Measurements from ENCODE around the gene CDH5. TPM values are rescaled to one million over a fixed set of nuclear protein-coding genes. Genes with fewer than 3 reads are reported as not detected.
"Not testable (repeated sequence)": the region's sequence is repeated elsewhere in the genome, so short reads cannot be mapped to it uniquely, and the experiment has no call there.

The CDH5 gene
- total RNA-seq, 1 donor: 0.27 TPM

DNA sequence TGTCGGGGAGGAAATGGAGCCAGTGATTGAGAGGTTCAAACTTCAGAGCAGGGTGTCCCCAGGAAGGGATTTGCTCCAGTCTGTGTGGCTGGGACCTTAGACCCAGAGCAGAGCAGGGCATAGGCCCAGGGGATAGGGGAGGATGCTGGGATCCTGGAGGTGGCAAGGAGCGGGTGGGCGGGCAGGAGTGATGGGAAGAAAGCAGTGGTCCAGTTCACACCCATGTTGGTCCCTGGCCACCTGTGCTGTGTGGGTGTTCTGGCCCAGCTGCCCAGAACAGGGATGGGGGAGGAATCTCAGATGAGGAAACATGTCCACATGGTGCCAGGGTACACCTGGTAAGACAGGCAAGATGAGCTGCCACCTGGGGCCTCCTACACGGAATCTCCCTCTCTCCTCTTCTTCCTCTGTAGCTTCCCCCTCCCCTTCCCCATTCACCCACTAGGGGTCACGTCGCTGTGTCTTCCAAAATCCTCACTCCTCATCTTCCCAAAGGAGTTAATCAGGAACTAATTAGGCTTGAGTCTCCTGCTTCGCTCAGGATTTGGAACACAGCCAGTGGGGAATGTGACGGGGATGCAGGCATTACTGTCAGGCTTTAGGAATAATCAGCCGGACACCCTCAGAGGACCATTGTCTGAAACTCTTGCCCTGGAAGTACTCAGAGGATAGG lies 62.9 kb downstream of the CDH5 start:
- no peak for DNase-seq (ENCODE audit: low read depth in 2 of 3, low spot score in 2 of 3)

DNA sequence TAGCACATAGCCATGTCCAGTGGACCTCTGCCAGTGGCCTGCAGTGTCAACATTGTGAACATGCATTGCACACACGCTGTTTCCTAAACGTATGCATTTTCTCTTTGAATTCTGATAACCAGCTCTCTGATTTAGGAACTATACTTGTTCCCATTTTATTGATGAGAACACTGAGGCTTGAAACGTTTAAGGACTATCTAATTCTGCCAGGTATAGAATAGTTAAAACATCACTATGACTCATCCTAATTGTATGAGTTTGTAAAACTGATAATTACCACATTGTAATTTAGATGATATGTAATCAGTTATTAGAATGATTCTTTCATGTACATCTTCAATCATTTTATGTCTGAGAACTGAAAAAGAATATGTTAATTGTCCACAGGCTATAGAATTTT lies 63.7 kb downstream of the CDH5 start:
- no peak for DNase-seq (ENCODE audit: low read depth in 2 of 3, low spot score in 2 of 3)

DNA sequence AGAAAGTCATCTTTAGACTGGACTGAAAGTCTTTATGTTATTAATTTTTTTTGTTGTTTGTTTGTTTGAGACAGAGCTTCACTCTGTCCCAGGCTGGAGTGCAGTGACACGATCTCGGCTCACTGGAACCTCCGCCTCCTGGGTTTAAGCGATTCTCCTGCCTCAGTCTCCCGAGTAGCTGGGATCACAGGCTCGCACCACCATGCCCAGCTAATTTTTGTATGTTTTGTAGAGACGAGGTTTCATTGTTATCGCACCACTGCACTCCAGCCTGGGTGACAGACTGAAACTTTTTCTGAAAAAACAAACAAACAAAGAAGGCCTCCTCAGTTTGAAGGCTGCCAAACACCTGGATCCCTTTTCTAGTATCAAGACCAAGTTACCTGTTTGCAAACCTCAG lies 65.3 kb downstream of the CDH5 start:
- DNase-seq (ENCODE audit: low read depth in 2 of 3, low spot score in 2 of 3): no peak

DNA sequence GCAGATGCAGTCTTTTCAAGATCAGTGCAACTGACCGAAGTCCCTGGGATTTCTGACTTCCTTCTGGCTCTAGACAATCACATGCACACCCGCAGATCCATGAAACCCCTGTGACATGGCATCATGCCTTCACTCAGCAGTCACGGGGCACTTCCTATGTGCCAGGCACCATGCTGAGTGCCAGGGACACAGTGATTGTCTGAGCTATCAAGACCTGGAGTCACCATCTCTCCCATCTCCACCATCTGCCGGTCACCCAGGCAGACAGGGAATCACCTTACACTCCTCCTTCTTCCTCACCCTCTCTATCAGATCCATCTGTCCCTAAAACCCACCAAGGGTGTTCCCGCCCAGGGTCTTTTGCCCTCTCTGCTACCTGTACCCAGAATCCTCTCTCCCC lies 65.9 kb downstream of the CDH5 start:
- no peak for DNase-seq (ENCODE audit: low read depth in 2 of 3, low spot score in 2 of 3)

DNA sequence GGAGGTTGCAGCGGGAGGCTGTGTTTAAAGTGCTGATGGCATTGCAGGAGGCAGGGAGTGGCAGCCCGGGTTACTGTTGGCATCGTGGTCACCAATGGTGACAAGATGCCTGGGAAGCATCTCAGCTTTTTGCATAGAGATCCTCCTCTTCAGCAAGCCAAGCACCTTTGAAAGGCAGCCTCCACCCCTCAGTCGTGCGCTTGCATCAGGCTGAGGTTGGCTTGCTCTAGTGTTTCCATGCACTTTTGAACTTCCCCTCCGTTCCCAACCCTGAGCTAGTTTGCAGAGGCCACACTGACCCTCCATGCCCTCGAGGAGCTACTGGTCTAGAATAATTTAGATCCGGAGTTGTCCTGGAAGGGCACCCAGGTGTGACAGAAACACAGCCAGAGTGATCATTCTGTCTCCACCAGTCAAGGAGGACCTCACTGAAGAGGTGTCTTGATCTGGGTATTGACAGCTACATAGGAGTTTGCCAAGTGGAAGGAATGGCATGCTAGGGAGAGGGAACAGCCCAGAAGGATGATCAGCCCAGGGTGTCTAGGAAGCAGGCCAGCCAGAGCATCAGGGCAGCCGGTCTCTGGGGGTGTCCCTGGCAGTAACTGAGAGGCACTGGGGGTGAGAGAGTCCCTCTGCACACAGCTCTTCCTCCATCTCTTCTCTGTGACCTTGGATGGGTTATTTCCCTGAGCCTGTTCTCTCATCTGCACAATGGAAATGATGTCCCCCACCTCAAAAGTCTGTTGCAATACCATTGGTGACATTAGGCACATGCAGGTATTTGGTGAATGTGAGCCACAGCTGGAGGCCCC lies 68.3 kb downstream of the CDH5 start:
- DNase-seq (ENCODE audit: low read depth in 2 of 3, low spot score in 2 of 3): no peak

DNA sequence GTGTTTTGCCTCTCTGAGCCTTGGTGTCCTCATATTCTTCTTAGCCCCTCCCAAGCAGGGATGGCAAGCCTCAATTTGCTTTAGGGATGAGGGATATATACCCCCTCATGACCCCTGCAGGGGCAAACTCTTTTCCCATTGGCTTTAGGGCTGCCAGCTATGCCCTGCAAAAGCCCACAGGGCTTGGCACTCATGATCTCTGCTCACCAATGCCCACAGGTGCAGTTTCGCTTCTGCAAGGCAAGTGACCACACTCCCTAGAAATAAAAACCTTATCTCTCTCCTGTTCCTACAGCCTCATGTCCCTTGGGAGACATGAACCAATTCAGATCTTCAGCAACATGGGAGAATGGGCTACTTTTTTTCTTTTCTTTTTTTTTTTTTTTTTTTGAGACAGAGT lies 69.4 kb downstream of the CDH5 start:
- no peak for DNase-seq (ENCODE audit: low read depth in 2 of 3, low spot score in 2 of 3)

DNA sequence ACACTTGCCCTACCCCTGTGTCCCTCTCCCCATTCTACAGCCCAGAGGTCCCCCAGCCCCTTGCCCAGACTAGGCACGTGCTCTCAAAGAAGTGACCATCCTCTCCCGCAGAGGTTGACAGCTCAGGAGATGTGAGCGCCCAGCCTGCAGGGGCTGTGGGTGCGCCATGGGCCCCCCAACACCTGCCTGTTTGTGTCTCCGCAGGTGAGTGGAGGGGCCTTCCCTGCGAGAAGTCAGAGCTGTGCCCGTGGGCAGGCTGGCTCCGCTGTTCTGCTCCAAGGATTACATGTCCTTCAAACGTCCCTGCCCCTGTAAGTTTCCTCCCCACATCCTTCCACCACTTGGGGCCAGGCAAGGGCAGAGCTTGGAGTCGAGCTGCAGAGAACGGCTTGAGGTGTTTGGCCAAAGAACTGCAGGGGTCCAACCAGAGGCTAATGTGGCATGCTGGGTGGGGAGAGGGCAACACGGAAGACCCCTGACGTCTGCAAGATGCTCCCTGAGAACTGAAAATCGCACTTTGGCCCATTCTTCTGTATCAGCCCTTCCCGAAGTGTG lies 71.0 kb downstream of the CDH5 start:
- DNase-seq (ENCODE audit: low read depth in 2 of 3, low spot score in 2 of 3): no peak

DNA sequence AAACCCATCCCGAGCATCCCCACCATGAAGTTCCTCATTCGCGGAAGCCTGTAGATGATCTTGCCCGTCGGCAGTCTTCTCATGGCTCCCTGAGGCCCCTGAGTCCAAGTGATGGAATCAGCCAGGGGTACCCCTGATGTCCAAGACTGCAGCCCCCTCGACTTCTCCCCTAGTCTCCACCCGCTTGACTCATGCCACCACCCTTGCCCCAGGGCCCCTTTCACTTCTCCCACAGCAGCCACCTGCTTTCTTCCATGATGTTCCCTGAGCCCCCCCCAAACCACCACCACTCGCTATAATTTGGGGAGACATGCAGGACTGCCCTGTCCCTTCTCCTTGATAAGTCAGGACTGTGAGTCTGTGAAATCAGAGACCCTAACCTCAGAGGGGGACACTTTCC lies 72.0 kb downstream of the CDH5 start:
- DNase-seq (ENCODE audit: low read depth in 2 of 3, low spot score in 2 of 3): no peak

DNA sequence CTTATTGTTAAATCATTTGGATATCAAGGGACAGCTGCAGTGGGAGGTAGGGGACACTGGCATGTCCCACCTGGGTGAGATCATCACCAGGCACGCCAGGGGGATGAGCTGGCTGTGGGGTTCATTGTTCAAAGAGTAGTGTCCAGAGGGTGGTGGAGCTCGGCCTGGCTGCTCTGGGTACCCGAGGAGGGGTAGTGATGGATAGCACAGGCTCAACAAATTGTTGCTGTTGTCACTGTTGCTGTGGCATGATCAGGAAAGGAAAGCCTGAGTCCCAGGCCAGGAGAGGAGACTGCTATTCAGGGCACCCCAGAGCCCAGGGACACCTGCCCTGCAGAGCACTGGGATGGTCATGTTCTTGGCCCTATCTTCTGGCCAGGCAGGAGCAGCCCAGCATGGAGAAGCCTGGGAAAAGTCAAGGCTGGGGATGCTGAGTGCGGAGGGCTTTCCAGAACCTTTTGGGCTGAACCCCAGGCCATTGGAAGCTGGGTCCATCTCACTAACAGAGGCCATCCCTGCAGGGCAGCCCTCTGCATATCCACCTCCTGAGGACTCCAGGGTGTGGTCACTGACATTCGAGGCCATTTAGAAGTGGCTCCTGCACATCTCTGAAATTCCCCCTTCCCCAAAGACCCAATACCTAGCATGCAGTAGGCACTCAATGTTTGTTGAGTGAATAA lies 72.7 kb downstream of the CDH5 start:
- no peak for DNase-seq (ENCODE audit: low read depth in 2 of 3, low spot score in 2 of 3)

DNA sequence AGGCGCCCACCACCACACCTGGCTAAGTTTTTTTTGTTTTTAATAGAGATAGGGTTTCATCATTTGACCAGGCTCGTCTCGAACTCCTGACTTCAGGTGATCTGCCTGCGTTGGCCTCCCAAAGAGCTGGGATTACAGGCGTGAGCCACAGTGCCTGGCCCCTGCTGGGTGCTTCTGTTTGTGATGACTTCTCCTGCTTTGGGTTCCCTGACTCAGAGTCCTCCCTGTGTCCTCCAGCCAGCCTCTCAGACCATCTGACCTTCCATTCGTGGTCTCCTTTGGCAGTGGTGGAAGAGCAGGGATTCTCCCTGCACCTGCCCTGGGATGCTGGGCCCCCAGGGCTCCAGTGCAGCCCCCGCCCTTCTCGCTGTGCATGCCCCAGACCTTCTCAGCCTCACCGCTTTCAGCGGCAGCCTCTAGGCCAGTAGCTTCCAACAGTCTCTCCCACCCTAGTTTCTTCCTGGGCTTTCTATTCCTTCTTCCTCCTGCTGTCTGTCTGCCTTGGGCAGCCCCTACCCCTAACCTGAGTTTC lies 73.8 kb downstream of the CDH5 start:
- DNase-seq (ENCODE audit: low read depth in 2 of 3, low spot score in 2 of 3): no peak

DNA sequence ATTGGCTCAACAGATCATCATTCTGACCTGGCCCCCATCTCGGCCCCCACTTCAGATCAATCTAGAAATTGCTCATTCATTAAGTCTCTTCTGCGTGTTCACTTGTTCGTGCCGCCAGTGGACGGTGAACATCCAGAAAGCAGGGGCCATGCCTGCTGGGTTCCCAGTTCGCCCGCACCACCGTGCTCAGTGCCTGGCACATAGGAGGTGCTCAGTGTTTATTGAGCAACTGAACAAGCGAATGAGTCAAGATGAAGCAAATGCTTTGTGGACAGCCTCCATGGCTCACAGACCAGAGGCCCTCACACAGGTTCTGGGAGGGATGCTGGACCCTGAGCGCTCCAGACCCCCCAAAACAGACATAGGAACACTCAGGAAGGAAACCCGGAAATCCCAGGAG lies 74.5 kb downstream of the CDH5 start:
- no peak for DNase-seq (ENCODE audit: low read depth in 2 of 3, low spot score in 2 of 3)

DNA sequence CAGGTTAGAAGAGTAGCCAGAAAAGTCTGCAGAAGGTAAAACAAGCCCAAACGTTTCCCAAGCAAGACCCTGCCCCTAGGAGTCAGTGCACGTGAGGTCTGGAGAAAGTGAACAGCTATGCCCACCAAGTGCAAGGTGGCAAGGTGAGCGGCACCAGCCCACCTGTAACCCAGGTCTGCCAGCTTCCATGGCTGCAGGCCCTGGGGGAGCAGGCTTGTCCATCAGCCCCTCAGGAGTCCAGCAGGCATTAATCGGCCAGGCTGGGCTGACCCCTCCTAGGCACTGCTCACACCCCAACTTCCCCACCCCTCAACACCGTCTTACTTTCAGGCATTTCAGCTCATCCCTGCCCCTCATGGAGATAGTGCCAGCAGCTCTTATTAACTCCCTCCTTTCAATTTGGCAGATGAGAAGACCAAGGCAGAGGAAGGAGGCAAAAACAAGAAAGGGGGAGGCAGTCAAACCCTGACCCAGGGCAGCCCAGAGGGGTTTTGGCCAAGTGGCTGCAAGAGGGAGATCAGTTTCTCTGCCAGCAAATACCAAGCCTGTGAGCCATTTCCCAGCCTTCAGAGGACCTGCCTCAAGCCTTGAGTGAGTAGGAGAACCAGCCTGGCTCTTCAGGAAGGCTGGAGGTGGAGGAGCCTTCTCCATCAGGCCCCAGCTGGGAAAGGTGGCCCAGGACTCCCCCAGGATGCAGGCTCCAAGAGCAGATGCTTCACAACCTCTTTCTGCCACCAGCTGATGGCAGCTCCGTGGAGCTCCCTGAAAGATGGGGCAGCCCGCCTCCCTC lies 75.3 kb downstream of the CDH5 start:
- DNase-seq (ENCODE audit: low read depth in 2 of 3, low spot score in 2 of 3): no peak

DNA sequence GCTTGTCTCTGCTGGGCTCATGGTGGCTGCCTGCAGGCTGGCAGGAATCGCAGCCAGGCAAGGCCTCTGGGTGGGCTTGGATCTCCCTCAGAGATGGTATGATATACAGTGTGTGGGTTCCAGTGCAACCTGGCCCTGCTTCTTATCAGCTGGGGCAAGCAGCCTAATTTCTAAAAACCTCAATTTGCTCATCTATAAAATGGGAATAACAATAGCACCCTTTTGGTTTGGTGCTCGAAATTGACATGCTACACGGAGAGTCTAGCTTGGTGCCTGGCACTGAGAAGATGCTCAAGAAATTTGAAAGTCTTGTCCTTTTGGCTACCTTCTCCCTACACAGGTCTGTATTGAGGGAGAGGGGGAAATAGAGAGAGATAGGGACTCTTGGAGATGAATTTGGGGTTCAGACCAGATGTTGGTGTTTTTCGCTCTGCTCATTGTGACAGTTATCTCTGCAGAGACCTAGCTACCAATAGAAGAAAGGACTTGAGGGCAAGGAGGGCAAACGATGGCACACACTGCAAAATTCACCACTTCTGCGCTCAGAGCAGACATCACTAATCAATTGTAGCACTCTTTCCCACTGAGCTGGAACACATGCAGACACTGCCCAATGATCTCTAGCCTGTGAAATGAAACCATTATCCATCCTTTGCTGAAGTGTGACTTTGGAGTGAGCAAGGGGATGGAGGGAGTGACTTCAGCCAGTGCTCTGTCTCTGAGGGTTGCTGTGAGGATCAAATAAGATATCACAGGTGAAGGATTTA lies 76.2 kb downstream of the CDH5 start:
- DNase-seq (ENCODE audit: low read depth in 2 of 3, low spot score in 2 of 3): no peak

DNA sequence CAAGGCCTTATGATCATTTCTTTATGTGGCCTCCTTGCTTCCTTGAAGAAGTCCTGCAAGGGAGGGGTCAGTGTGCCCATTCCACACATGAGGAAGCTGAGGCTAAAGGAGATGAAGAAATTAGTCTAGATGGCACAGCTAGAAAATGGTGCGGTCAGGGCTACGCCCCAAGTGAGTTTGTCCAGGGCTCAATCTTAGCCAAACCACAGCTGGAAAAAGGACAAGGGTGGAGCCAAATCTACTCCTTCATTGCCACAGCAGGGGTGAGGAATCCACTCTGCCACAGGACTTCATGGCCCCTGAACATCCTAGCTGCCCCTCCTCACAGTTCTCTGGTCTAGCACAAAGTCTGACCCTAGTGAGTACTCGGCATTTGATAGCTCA lies 76.8 kb downstream of the CDH5 start:
- no peak for DNase-seq (ENCODE audit: low read depth in 2 of 3, low spot score in 2 of 3)

DNA sequence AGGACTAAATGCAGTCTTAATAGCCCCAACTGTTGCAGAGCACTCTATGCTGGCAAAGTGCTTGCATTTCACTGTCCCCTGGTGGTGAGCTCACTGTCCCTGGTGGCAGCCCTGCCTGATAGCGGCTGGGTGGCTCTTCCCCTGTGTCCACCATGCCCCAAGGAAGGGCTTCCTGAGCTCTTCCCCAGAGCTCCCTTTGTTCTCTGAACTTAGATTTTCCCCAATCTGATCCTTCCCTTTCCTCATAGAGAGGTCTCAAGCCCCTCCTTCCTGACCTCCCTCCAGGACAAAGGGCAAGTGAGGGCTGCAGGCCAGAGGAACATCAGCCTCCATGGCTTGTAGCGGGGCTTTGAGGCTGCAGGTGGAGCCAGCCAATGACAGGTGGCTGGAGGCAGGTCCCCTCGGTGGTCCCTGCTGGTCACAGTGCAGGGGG lies 77.6 kb downstream of the CDH5 start:
- DNase-seq (ENCODE audit: low read depth in 2 of 3, low spot score in 2 of 3): no peak

DNA sequence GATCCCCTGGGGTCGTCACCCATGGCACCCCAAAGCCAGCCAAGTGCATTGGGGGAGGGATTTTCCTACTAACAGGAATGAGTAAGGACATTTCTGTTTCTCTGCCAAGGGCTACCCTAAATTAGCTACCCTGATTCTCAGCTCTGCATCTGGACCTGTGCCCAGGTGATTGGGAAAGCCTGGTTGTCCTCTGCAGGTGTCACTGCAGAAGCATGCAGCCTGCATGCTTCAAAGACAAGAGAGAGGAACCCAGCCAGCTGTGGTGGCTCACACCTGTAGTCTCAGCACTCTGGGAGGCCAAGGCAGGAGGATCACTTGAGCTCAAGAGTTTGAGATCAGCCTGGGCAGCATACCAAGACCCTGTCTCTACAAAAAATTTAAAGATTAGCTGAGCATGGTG lies 80.2 kb downstream of the CDH5 start:
- DNase-seq (ENCODE audit: low read depth in 2 of 3, low spot score in 2 of 3): no peak

DNA sequence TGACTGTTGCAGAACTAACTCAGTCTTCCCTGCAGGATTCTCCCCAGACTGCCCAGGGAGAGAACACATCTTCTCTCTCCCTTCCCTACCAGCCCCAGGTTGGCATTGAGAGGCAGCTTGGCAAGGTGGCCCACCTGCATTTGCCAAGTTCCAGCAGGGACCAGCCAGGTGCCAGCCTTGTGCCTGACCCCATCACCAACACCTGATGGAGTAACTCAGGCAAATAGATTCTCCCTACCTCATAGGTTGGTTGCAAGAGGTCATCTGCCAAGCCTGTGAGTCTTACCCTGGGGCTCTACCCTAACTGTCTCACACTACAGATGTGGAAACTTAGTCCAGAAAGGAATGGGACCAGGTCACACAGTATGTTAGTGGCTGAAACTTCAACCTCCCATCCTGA lies 81.0 kb downstream of the CDH5 start:
- DNase-seq (ENCODE audit: low read depth in 2 of 3, low spot score in 2 of 3): no peak

DNA sequence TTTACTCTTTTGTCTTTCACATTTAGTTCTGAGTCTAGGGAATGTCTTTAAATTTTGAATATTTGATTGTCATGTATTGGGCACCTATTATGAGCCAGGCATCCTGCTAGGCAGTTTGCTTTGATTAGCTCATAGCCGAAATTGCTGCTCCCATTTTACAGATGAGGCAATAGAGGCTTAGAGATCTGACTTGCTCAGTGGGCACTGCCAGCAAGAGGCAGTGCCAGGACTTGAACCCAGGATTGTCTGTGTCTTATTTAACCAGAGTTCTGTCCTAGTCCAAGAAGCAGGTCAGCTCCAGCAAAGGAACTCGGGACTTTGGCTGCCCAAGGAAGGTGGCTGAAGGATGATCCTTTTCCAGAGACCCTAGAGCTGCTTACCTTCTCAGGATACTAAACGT lies 85.1 kb downstream of the CDH5 start:
- no peak for DNase-seq (ENCODE audit: low read depth in 2 of 3, low spot score in 2 of 3)

DNA sequence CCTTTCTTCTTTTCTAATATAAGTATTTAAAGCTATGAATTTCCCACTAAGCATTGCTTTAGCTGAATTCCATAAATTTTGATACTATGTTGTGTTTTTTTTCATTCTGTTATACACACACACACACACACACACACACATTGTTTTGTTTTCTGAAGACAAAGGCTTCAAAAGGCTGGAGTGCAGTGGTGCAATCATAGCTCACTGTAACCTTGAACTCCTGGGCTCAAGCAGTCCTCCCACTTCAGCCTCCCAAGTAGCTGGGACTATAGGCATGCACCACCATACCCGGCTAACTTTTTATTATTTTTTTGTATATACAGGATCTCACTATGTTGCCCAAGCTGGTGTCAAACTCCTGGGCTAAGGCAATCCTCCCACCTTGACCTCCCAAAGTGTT lies 86.7 kb downstream of the CDH5 start:
- not testable (repeated sequence) for DNase-seq (ENCODE audit: low read depth in 2 of 3, low spot score in 2 of 3)

Measured in hematopoietic multipotent progenitor cell (in vitro differentiated cells).